HG02678 (cell line): ENCODE results near the gene C10orf53.
"Not testable (repeated sequence)": the region's sequence is repeated elsewhere in the genome, so short reads cannot be mapped to it uniquely, and the experiment has no call there.

Source experiments
- ATAC-seq: cut with Tn5 transposase; IDR thresholded peaks from one replicate; pipeline ENCODE4 v1.9.1; 2021; ENCODE audit warnings: mild to moderate bottlenecking, moderate library complexity; ENCODE audit not compliant: unreplicated experiment

Gene C10orf53

GRCh38 chr10:49652421-49653272 lies 26.8 kb upstream of the C10orf53 start:
- ATAC-seq: no peak

GRCh38 chr10:49653273-49653929 lies 26.1 kb upstream of the C10orf53 start:
- no peak for ATAC-seq

DNA sequence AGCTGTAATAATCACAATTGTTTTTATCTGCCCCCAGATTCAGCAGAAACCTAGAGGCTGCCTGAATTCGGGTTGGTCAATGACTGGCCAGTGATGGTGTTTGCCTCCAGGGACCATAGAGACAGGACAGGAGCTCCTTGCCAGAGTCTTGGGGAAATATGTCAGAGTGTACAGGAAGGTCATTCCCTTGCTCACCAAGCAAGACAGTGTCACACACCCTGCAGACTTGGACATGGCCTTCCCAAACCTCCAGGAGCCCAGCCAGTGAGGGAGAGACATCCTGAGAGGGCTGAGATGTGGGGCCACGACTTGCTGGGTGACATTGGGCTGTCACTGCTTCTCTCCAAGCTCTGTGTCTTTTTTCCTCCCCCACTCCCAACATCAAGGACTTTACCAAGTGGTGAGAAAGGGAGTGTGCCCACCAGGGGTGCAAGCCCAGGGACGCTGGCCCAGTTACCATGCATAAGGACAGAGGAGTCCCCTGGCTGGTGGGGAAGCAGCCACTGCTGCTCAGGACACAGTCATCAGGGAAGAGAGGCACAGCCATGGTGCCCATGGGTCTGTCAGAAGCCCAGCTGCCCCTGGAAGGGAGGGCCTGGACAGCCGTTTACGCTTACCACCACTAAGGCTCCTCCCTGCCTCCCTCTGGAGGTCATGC lies 25.3 kb upstream of the C10orf53 start:
- no peak for ATAC-seq

GRCh38 chr10:49655099-49655498 lies 24.4 kb upstream of the C10orf53 start:
- no peak for ATAC-seq

DNA sequence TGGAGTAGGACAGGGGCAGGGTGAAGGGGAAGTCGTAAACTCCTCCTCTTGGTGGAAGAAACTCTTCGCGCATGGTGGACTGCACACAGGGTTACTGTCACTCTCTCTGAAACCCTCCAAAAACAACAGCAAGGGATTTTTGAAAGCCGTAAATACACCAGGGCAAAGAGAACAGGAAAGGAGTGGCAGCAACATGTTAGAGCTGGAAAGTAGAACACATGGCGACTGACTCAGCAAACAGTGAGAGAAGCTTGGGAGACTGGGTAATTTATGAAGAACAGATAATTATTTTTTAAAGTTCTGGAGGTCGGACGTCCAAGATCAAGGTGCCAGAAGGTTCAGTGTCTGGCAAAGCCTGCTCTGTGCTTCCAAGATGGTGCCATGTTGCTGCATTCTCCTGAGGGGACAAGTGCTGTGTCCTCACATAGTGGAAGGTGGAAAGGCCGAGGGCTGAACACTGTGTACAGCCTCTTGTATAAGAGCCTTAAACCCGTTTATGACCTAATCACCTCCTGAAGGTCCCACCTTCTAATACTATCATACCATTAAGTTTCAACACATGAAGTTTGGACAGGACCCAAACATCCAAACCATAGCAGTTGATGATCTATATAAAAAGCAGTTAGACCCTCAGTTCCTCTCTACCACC lies 22.5 kb upstream of the C10orf53 start:
- no peak for ATAC-seq

DNA sequence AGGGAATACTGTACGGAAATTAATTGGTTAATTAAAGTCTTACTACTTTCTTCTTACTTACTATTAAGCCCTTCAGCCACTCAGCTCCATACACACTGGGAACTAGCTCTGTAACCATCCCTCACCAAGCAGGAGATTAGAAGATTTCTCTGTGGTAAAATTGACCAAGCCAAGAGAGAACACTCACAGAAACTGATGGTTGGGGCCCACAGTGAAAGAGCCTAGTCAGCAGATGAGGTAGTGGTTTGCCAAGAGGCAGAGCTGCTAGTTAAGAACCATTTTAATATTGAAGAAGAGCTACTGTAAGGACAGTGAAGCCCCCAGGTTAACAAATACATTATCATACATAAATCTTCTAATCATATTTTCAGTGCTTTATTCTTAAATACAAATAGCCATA lies 21.8 kb upstream of the C10orf53 start:
- ATAC-seq: no peak

DNA sequence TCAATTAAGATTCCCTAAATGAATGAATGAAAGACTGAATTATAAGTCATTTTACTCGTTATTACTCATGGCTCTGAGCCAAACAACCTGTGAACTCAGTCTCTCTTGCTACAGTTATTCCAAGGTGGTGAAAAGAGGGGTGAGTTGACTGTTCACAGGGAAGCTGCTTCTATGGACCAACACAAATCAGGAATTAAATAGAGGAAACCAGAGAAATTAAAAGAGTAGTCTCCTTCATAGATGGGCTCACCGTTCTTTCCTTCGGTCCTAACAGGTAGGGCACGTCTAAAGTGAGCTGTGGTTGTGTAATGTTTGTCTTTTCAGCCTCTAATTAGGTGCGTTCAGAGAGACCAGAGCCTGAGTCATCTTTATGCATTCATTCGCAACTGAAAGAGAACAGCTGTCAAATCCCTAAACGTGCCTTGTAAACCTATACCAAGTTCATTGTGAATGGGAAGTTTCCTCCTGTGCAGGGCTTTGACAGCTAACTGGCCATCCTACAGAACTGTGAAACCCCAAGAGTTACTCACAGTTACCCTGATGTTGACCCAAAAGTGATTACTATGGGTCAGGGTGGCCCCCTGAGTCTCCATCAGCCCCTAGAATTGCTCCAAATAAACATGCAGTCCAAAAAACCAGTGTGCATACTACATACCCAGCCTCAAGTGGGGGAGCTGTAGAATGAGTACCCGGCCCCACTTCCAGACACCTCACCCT lies 18.2 kb upstream of the C10orf53 start:
- ATAC-seq: no peak

DNA sequence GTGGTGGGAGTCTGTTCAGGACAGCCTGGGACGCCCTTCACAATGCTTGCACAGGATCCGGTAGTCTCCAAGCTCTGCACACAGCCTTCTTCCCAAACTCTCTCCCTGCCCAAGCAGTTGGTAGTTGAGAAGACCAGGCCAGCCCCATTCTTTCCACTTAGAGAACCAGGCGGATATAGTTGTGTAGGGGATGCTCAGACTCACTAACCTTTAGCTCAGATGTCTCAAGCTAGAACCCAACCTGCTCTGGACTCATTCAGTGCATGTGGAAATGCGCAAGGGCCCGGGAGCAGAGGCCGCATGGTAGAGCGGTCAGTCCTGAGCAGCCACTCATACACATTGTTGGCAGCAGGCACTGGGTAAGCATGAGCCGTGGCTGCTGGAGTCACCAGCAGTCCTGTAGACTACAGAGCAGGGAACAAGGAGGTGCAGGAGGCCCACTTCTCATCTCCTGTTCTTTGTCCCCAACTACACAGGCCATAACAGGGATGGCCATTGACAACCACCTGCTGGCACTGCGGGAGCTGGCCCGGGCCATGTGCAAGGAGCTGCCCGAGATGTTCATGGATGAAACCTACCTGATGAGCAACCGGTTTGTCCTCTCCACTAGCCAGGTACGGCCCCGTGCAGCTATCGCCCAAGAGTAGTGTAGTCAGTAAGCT lies 17.2 kb upstream of the C10orf53 start:
- ATAC-seq: no peak

GRCh38 chr10:49663596-49663995 lies 15.9 kb upstream of the C10orf53 start:
- ATAC-seq: no peak

GRCh38 chr10:49664006-49664841 lies 15.2 kb upstream of the C10orf53 start:
- ATAC-seq: no peak

- ATAC-seq: no peak
Measured at GRCh38 chr10:49664842-49665355, 14.6 kb upstream of the C10orf53 start.

GRCh38 chr10:49666054-49666615 lies 13.3 kb upstream of the C10orf53 start:
- no peak for ATAC-seq

- ATAC-seq: no peak
Measured at GRCh38 chr10:49666685-49667084, 12.8 kb upstream of the C10orf53 start.

- ATAC-seq: no peak
Measured at GRCh38 chr10:49667991-49668390, 11.5 kb upstream of the C10orf53 start.

DNA sequence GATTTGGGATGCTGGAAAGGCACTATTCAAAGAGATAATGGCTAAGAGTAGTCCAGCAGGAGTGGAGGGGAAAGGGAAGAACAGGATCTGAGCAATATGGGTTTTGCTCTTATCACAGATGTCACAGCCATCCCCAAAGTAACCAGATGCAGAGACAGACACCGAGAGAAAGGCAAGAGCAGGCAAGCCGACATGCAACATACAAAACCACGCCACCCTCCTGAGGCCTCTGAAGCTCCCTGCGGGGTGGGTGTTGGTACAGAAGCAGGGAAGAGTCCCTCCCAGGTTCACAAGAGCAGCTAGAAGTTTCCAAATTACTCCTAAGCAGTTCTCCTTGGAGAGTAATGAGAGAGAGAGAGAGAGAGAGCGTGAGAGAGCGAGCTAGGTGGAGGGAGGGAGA lies 10.8 kb upstream of the C10orf53 start:
- no peak for ATAC-seq

- no peak for ATAC-seq
Measured at GRCh38 chr10:49678827-49679479, 498 bp upstream of the C10orf53 start.

- ATAC-seq: not testable (repeated sequence)
Measured at GRCh38 chr10:49682449-49682848, 3.0 kb downstream of the C10orf53 start.

GRCh38 chr10:49682879-49683278 lies 3.4 kb downstream of the C10orf53 start:
- ATAC-seq: no peak
